ENCODE data around the gene DOC2A.

The DOC2A gene

GRCh38 chr16:30040221-30040620, 29.4 kb upstream of the DOC2A start:
- TF ChIP-seq, protein P1, sequence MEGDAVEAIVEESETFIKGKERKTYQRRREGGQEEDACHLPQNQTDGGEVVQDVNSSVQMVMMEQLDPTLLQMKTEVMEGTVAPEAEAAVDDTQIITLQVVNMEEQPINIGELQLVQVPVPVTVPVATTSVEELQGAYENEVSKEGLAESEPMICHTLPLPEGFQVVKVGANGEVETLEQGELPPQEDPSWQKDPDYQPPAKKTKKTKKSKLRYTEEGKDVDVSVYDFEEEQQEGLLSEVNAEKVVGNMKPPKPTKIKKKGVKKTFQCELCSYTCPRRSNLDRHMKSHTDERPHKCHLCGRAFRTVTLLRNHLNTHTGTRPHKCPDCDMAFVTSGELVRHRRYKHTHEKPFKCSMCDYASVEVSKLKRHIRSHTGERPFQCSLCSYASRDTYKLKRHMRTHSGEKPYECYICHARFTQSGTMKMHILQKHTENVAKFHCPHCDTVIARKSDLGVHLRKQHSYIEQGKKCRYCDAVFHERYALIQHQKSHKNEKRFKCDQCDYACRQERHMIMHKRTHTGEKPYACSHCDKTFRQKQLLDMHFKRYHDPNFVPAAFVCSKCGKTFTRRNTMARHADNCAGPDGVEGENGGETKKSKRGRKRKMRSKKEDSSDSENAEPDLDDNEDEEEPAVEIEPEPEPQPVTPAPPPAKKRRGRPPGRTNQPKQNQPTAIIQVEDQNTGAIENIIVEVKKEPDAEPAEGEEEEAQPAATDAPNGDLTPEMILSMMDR (IDR thresholded peaks at IDR 0.05; ENCODE audit: low read depth, low read length, missing control alignments), result no peak
- DNase-seq, result no peak
- Histone ChIP-seq H3K4me3 (ENCODE audit: low read depth, low read length) (no peak overlapping the region), H3K27me3 (replicated peaks) (no peaks in the 10 kb centered on the region), H3K36me3 (replicated peaks) (no peaks in the 10 kb centered on the region), H3K27ac (no peak overlapping the region)
- in situ Hi-C loops (cut with HindIII; ENCODE audit: low pct_ligation_motif_present, low sequenced_read_pairs), result no loop called here

- Histone ChIP-seq H3K27me3 (replicated peaks) (peaks cover 27% of the 10 kb centered on the region), H3K4me3 (ENCODE audit: low read depth, low read length) (no peak overlapping the region), H3K36me3 (replicated peaks) (no peaks in the 10 kb centered on the region), H3K27ac (no peak overlapping the region)
- TF ChIP-seq, protein P1 (IDR thresholded peaks at IDR 0.05; ENCODE audit: low read depth, low read length, missing control alignments), result no peak
- no peak for DNase-seq
- in situ Hi-C loops (cut with HindIII; ENCODE audit: low pct_ligation_motif_present, low sequenced_read_pairs), result no loop called here
Measured at GRCh38 chr16:30033270-30033669, 22.4 kb upstream of the DOC2A start.

- Histone ChIP-seq H3K27me3 (replicated peaks) (peaks cover 36% of the 10 kb centered on the region), H3K4me3 (ENCODE audit: low read depth, low read length) (no peak overlapping the region), H3K27ac (no peak overlapping the region), H3K36me3 (replicated peaks) (no peaks in the 10 kb centered on the region)
- in situ Hi-C loops (cut with HindIII; ENCODE audit: low pct_ligation_motif_present, low sequenced_read_pairs), result no loop called here
- TF ChIP-seq, protein P1 (IDR thresholded peaks at IDR 0.05; ENCODE audit: low read depth, low read length, missing control alignments), result peak; percentile 86
- peak; percentile 49 for DNase-seq
Measured at GRCh38 chr16:30032083-30032819, 21.4 kb upstream of the DOC2A start.

DNA sequence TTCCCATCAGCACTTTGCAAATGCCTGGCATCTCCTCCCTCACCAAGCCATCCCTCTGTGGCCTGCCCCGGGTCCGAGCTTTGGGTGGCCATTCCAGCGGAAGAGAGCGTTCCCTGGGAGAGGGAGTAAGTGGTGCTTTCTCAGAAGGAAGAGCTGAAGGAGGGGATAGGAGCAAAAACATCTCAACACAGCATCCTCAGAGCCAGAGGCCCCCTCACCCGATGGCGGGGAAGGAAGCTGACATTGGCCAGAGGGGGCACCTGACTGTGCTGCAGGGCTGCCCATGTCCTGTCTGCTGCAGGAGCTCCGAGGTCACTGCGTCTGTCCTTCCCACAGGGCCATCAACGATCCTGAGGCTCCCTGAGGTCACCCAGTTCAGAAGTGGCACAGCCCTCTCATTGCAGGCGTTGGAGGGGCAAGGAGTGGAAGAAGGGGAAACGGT, 20.7 kb upstream of the DOC2A start:
- TF ChIP-seq, protein P1 (IDR thresholded peaks at IDR 0.05; ENCODE audit: low read depth, low read length, missing control alignments), result no peak
- Histone ChIP-seq H3K36me3 (replicated peaks) (no peaks in the 10 kb centered on the region), H3K27me3 (replicated peaks) (peaks cover 41% of the 10 kb centered on the region), H3K27ac (no peak overlapping the region), H3K4me3 (ENCODE audit: low read depth, low read length) (no peak overlapping the region)
- in situ Hi-C loops (cut with HindIII; ENCODE audit: low pct_ligation_motif_present, low sequenced_read_pairs), result no loop called here
- no peak for DNase-seq

GRCh38 chr16:30030841-30031413, 20.1 kb upstream of the DOC2A start, which contains the start of gene TLCD3B:
Gene TLCD3B, minus strand, starts transcription at chr16:30031271. Its CDS starts 744 bp downstream, at chr16:30030527.
- in situ Hi-C loops (cut with HindIII; ENCODE audit: low pct_ligation_motif_present, low sequenced_read_pairs), result no loop called here
- Histone ChIP-seq H3K27me3 (replicated peaks) (peaks cover 41% of the 10 kb centered on the region), H3K36me3 (replicated peaks) (no peaks in the 10 kb centered on the region), H3K27ac (no peak within 1 kb of the TSS), H3K4me3 (ENCODE audit: low read depth, low read length) (no peak within 1 kb of the TSS)
- TF ChIP-seq, protein P1 (IDR thresholded peaks at IDR 0.05; ENCODE audit: low read depth, low read length, missing control alignments), result no peak
- DNase-seq, result no peak
